ENCODE results near the gene COX4I1.
"Not testable (repeated sequence)": the region's sequence is repeated elsewhere in the genome, so short reads cannot be mapped to it uniquely, and the experiment has no call there.

Gene COX4I1

GRCh38 chr16:85800321-85800669, 800 bp downstream of the COX4I1 start:
- no peak for DNase-seq (ENCODE audit: low spot score)

GRCh38 chr16:85803570-85803969, 4.1 kb downstream of the COX4I1 start:
- DNase-seq (ENCODE audit: low spot score), result no peak

DNA sequence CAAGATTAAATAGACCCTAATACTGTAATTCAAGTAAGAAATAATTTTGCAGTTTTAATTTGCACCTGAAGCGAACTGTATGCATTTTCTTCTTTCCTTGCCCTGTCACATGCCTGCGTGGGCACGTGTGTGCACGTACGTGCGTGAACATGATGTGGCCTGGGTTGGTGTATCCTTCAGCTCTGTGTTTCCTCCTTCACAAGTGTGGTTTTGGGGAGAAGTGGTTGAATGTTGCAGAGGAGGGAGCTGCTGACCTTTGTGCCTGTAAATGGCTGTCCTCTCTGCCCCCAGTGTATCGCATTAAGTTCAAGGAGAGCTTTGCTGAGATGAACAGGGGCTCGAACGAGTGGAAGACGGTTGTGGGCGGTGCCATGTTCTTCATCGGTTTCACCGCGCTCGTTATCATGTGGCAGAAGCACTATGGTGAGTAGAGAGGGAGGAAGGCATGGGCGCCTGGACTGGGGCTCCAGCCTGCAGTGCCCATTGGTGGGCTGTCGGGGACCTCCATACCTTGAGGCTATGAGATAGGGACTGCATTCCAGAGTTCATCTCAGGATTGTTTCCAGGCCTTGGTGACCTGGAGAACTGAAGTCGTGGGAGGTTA, 6.0 kb downstream of the COX4I1 start:
- no peak for DNase-seq (ENCODE audit: low spot score)

- DNase-seq (ENCODE audit: low spot score), result no peak
These were observed 7.0 kb downstream of the COX4I1 start for GRCh38 chr16:85806539-85806938.

DNA sequence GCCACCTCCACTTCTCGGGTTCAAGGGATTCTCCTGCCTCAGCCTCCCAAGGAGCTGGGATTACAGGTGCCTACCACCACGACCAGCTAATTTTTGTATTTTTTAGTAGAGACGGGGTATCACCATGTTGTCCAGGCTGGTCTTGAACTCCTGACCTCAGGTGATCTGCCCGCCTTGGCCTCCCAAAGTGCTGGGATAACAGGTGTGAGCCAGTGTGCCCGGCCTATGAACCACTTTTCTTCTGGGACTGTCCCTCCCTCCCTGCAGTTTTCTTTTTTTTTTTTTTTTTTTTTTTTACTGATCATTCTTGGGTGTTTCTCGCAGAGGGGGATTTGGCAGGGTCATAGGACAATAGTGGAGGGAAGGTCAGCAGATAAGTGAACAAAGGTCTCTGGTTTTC, 7.8 kb downstream of the COX4I1 start:
- not testable (repeated sequence) for DNase-seq (ENCODE audit: low spot score)

DNA sequence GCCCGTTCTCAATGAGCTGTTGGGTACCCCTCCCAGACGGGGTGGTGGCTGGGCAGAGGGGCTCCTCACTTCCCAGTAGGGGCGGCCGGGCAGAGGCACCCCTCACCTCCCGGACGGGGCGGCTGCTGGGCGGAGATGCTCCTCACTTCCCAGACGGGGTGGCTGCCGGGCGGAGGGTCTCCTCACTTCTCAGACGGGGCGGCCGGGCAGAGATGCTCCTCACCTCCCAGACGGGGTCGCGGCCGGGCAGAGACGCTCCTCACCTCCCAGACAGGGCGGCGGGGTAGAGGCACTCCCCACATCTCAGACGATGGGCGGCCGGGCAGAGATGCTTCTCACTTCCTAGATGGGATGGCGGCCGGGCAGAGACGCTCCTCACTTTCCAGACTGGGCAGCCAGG, 8.6 kb downstream of the COX4I1 start:
- DNase-seq (ENCODE audit: low spot score), result not testable (repeated sequence)

- DNase-seq (ENCODE audit: low spot score), result no peak
These were observed 9.4 kb downstream of the COX4I1 start for GRCh38 chr16:85808926-85809325.

DNA sequence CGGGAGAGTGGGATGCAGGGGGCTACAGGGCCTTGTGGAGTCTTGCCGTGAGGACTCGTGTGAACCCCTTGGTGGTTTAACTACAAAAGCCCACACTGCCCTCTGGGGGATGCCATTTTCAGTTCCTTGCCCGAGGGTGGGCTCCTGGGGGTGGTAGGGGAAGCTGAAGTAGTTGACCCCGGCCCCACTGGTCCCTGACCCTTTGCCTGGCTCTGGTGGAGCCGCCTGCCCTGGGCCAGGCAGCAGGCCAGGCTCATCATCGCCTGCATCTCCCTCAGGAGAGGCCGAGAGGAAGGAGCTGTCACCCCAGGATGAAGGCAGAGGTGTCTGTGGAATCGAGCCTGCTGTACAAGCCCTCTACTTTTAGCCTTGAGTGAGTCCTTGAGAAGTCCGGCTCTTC, 10.2 kb downstream of the COX4I1 start:
- peak; percentile 35 for DNase-seq (ENCODE audit: low spot score)

DNA sequence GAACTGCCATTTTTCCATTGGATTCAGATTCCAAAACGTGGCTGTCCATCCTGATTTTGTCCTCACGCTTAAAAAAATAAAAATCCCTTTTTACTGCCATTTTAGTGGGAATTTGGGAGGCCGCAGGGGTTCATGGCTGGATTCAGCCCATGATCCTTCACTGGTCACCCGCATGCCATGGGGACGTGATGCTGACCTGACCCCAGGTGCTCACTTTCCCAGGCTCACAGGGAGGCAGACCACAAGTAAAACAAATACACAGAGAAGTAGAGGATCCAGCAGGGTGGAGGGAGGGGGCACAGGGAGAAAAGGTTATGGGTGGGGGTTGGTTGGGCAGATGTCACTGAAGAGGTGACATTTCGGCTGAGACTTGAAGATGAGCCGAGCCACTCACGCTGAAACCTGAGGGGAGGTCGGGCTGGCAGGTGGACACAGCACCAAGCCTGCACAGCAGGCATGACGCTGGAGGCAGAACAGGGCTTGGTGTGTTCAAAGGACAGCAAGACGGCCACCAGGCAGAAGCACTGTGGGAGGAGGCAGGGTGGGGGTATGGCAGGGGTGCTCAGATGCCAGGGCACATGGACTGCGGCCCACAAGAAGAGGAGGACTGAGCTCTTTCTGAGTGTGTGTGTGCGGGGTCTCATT, 10.7 kb downstream of the COX4I1 start:
- no peak for DNase-seq (ENCODE audit: low spot score)

GRCh38 chr16:85810742-85811115, 11.2 kb downstream of the COX4I1 start:
- no peak for DNase-seq (ENCODE audit: low spot score)

GRCh38 chr16:85812031-85812807, 12.7 kb downstream of the COX4I1 start:
- DNase-seq (ENCODE audit: low spot score), result no peak

- DNase-seq (ENCODE audit: low spot score), result no peak
These were observed 13.6 kb downstream of the COX4I1 start for GRCh38 chr16:85812811-85813700.

DNA sequence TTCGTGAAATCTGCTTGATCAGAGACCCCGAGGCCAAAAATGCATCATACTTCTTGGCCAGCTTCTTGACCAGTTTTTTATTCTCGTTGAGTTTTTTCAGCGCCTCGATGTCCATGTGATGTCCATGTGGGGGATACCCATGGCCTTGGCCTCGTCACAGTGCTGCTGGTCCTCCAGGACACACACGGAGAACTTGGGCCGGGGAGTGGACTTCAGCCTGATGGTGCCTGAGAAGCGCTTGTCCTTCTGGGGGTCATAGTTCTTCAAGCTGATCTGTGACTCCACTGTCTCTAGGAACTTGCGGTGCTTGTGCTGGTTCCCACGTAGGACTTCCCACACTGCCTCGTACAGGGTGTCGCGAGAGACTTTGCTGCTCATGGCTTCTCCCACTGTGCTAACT, 16.7 kb downstream of the COX4I1 start:
- DNase-seq (ENCODE audit: low spot score), result no peak

GRCh38 chr16:85817195-85817594, 17.7 kb downstream of the COX4I1 start:
- DNase-seq (ENCODE audit: low spot score), result not testable (repeated sequence)

GRCh38 chr16:85819245-85819644, 19.8 kb downstream of the COX4I1 start:
- DNase-seq (ENCODE audit: low spot score), result peak; percentile 93

GRCh38 chr16:85819771-85820170, 20.3 kb downstream of the COX4I1 start:
- no peak for DNase-seq (ENCODE audit: low spot score)

GRCh38 chr16:85820604-85821372, 21.3 kb downstream of the COX4I1 start:
- peak; percentile 22 for DNase-seq (ENCODE audit: low spot score)

DNA sequence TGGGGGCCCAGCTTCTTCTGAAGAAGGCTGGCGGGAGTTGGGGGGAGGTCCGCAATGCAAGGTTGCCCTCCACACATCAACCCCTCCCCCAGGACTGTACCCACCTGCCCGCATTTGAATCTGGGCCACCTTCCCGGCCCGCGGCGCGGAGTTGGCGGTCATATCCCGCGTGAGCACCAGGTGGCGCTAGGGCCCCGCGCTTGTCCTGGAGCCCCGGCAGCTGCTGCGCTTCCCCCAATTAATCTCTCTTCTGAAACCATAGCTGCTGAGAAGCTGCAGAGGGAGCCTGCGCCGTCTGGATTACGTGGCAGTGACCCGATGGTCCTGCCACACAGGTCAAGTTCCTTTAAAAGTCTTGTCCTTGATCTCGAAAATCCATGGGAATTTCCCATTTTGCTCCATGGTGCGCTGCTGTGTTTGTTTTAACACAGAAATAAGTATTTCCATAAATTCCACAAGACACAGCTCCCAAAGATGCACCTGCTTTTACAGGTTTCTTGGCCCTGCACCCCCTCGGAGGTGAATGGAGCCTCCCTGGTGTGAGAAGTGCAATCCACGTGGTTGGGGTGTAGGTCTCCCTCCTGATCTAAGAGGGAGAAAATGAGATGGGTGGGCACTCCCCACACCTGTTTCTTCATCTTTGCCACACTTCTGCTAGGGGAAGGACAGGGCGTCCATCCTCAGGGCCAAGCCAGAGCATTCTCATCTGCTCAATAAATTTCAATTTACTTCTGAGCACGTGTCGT, 22.1 kb downstream of the COX4I1 start:
- peak; percentile 88 for DNase-seq (ENCODE audit: low spot score)

DNA sequence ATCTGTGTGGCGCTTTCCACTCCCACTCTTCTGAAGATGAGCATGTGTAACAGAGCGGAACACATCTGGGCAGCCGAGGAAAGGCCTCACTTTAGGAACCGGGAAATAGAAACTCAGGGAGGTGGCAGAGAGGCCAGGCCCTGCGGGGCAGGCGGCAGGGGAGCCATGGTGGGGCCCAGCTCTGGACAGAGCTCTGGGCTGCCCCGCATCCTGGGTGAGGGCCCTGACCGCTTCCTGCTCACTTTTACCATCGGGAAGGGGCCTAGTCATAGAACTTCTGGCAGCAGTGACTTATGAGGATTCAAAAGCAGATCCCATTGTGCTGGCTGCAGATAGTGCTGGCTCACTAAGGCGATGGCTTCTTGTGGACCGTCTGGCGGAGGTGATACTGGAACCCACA, 22.6 kb downstream of the COX4I1 start:
- no peak for DNase-seq (ENCODE audit: low spot score)

DNA sequence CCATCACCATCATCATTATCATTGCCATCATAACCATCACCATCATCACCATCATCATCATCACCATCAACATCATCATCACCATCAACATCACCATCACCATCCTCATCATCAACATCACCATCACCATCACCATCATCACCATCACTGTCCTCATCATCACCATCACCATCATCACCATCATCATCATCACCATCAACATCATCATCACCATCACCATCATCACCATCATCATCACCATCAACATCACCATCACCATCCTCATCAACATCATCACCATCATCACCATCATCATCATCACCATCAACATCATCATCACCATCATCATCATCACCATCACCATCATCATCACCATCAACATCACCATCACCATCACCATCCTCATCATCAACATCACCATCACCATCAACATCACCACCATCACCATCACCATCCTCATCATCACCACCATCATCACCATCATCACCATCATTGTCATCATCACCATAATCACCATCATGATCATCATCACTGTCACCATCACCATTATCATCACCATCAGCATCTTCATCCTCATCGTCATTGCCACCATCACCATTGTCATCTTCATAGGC, 23.9 kb downstream of the COX4I1 start:
- no peak for DNase-seq (ENCODE audit: low spot score)

Data from NAMALWA (cell line).